Peyer's patch (tissue), 4 donors: ENCODE measurements around the gene MS4A18.

Source experiments
- POLR2A ChIP-seq, 2 donors: fragments of 450-650 bp; IDR thresholded peaks; one replicate each; pipeline ENCODE4 v1.5.1; 2017; ENCODE audit warnings: antibody characterized with exemption in 2 of 2, mild to moderate bottlenecking in 2 of 2, moderate library complexity in 2 of 2
- TF ChIP-seq, protein P1 (sequence below), 6 experiments: fragments of 450-650 bp in 4 of 6; fragments of 200-600 bp in 2 of 6; sonication (generic) in 1 of 6; IDR thresholded peaks; one replicate each; pipeline ENCODE4 v1.5.1; 2017 to 2019; ENCODE audit warnings: antibody characterized with exemption in 6 of 6, mild to moderate bottlenecking in 3 of 6, moderate library complexity in 1 of 6

DNA sequence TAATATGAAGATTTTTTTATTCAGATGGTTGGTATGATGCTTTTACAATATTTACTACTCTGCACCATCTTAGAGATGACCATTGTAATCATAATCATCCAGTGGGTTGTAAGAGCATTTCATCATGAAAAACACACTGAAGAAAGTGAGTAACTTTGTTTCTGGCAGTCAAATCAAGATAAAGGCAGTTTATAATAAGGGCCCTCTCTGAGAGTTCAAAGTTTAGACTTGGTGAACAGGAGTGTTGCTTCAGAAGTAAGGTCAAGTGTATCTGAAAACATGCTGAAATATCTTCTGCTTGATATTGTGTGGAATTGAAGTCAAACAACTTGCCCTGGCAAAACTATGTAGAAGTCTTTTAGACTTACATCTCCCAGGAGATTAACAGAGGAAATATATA, 44.6 kb upstream of the MS4A18 start:
- TF ChIP-seq, protein P1, sequence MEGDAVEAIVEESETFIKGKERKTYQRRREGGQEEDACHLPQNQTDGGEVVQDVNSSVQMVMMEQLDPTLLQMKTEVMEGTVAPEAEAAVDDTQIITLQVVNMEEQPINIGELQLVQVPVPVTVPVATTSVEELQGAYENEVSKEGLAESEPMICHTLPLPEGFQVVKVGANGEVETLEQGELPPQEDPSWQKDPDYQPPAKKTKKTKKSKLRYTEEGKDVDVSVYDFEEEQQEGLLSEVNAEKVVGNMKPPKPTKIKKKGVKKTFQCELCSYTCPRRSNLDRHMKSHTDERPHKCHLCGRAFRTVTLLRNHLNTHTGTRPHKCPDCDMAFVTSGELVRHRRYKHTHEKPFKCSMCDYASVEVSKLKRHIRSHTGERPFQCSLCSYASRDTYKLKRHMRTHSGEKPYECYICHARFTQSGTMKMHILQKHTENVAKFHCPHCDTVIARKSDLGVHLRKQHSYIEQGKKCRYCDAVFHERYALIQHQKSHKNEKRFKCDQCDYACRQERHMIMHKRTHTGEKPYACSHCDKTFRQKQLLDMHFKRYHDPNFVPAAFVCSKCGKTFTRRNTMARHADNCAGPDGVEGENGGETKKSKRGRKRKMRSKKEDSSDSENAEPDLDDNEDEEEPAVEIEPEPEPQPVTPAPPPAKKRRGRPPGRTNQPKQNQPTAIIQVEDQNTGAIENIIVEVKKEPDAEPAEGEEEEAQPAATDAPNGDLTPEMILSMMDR (IDR thresholded peaks at IDR 0.05) = no peak
- TF ChIP-seq POLR2A (IDR thresholded peaks at IDR 0.05) = no peak
